GM12878 (cell line): ENCODE results near the gene DCLRE1B. TPM values are rescaled to one million over a fixed set of nuclear protein-coding genes. Genes with fewer than 3 reads are reported as not detected.

Source experiments
- CHD2 ChIP-seq: IDR thresholded peaks from 2 replicates; pipeline ENCODE4 v1.6.1; 2011; ENCODE audit warnings: low read depth, low read length, improper control_type of control experiment, borderline replicate concordance
- EP300 ChIP-seq, 2 experiments: fragments of 150-350 bp in 1 of 2; IDR thresholded peaks; 2 replicates each; pipeline ENCODE4 v1.6.1; 2011 to 2012; ENCODE audit warnings: low read depth in 2 of 2, low read length in 2 of 2, borderline replicate concordance in 1 of 2, improper control_type of control experiment in 1 of 2, inconsistent platforms in 1 of 2; ENCODE audit not compliant: control insufficient read depth in 1 of 2
- HDAC2 ChIP-seq: fragments of 200-600 bp; sonication (generic); IDR thresholded peaks from 2 replicates; pipeline ENCODE4 v1.6.1; 2017
- IKZF1 ChIP-seq: fragments of 450-650 bp; conservative IDR thresholded peaks from 2 replicates; pipeline ENCODE4 v1.6.1; 2017; ENCODE audit warnings: antibody characterized with exemption, mild to moderate bottlenecking
- MEF2A ChIP-seq: IDR thresholded peaks from 2 replicates; pipeline ENCODE4 v1.6.1; 2011; ENCODE audit warnings: low read depth, mild to moderate bottlenecking, low read length, moderate library complexity; ENCODE audit not compliant: insufficient read depth
- NFXL1 ChIP-seq: fragments of 450-650 bp; IDR thresholded peaks from 2 replicates; pipeline ENCODE4 v1.6.1; 2017; ENCODE audit warnings: antibody characterized with exemption, mild to moderate bottlenecking, borderline replicate concordance
- NR2C2 ChIP-seq: IDR thresholded peaks from 2 replicates; pipeline ENCODE4 v1.6.1; 2011; ENCODE audit warnings: borderline replicate concordance, low read depth; ENCODE audit not compliant: control insufficient read depth, insufficient read length
- NR2F1 ChIP-seq: fragments of 450-650 bp; conservative IDR thresholded peaks from 2 replicates; pipeline ENCODE4 v1.6.1; 2017; ENCODE audit warnings: mild to moderate bottlenecking
- PAX8 ChIP-seq: fragments of 450-650 bp; IDR thresholded peaks from 2 replicates; pipeline ENCODE4 v1.6.1; 2017; ENCODE audit warnings: mild to moderate bottlenecking, moderate library complexity
- PML ChIP-seq: IDR thresholded peaks from 2 replicates; pipeline ENCODE4 v1.6.1; 2012; ENCODE audit warnings: low read length, inconsistent platforms
- SRF ChIP-seq, 2 experiments: IDR thresholded peaks; 2 replicates each; pipeline ENCODE4 v1.6.1; 2011; ENCODE audit warnings: low read depth in 2 of 2, low read length in 2 of 2, mild to moderate bottlenecking in 1 of 2, moderate library complexity in 1 of 2
- STAT3 ChIP-seq: IDR thresholded peaks from 2 replicates; pipeline ENCODE4 v1.6.1; 2011; ENCODE audit warnings: low read depth, low read length, improper control_type of control experiment
- TCF12 ChIP-seq: IDR thresholded peaks from 2 replicates; pipeline ENCODE4 v1.6.1; 2011; ENCODE audit warnings: low read depth, mild to moderate bottlenecking, low read length
- YBX1 ChIP-seq: fragments of 450-650 bp; IDR thresholded peaks from 2 replicates; pipeline ENCODE4 v1.6.1; 2016; ENCODE audit warnings: antibody characterized with exemption
- ZNF384 ChIP-seq: IDR thresholded peaks from 2 replicates; pipeline ENCODE4 v1.6.1; 2012; ENCODE audit warnings: low read depth, mild to moderate bottlenecking, low read length, improper control_type of control experiment, borderline replicate concordance
- ZZZ3 ChIP-seq: IDR thresholded peaks from 2 replicates; pipeline ENCODE4 v1.6.1; 2011; ENCODE audit warnings: low read depth; ENCODE audit not compliant: control insufficient read depth, insufficient read length
- polyA plus RNA-seq, 11 experiments: library from polyadenylated mRNA; depleted of rRNA in 4 of 11; unstranded in 6 of 11; stranded (reverse) in 5 of 11; fragments of >200 nt; fragmentation: Nextera tagmentation in 4 of 11; fragmentation: Illumina TruSeq in 1 of 11; extraction: Ambion mirVana in 4 of 11; extraction: Trizol in 1 of 11; gene quantifications; 1 replicate in 1 of 11; 2 replicates in 10 of 11; pipeline versions ENCODE4 v1.2.1 to v1.2.3, GENCODE V29; 2011 to 2016; ENCODE audit warnings: inconsistent platforms in 2 of 11, missing spikeins in 2 of 11, low read depth in 1 of 11
- total RNA-seq, 4 experiments: library from RNA; depleted of rRNA in 3 of 4; stranded (reverse); fragments of >200 nt in 3 of 4; fragmentation: Illumina TruSeq in 1 of 4; extraction: Trizol in 1 of 4; gene quantifications; 2 replicates each; pipeline versions ENCODE4 v1.2.1 to v1.2.3, GENCODE V29; 2013 to 2021
- TF ChIP-seq, protein P1 (sequence below): IDR thresholded peaks from 2 replicates; pipeline ENCODE4 v1.6.1; 2011; ENCODE audit warnings: mild to moderate bottlenecking, low read depth, low read length, moderate library complexity; ENCODE audit not compliant: insufficient replicate concordance
- TF ChIP-seq, protein P2 (sequence below): IDR thresholded peaks from 2 replicates; pipeline ENCODE4 v1.6.1; 2011; ENCODE audit warnings: borderline replicate concordance, low read depth, mild to moderate bottlenecking, moderate library complexity, mixed read lengths, low read length; ENCODE audit not compliant: insufficient read depth; ENCODE audit errors: extremely low read length
- TF ChIP-seq, protein P3 (sequence below): fragments of 450-650 bp; IDR thresholded peaks from 2 replicates; pipeline ENCODE4 v1.6.1; 2017; ENCODE audit warnings: borderline replicate concordance
- TF ChIP-seq, protein P4 (sequence below): fragments of 450-650 bp; conservative IDR thresholded peaks from 2 replicates; pipeline ENCODE4 v1.6.1; 2017; ENCODE audit warnings: mild to moderate bottlenecking, moderate library complexity
- TF ChIP-seq, protein P5 (sequence below): fragments of 450-650 bp; IDR thresholded peaks from 2 replicates; pipeline ENCODE4 v1.6.1; 2017; ENCODE audit warnings: mild to moderate bottlenecking, low read depth, inconsistent platforms; ENCODE audit not compliant: poor library complexity, severe bottlenecking

Gene DCLRE1B
- total and polyA plus RNA-seq, 10 of the 15 experiments (the other 5 are each of a cell fraction or from before 2014, with no cell fraction given) = 5.4 to 18.3 (median 13.4) TPM

DNA sequence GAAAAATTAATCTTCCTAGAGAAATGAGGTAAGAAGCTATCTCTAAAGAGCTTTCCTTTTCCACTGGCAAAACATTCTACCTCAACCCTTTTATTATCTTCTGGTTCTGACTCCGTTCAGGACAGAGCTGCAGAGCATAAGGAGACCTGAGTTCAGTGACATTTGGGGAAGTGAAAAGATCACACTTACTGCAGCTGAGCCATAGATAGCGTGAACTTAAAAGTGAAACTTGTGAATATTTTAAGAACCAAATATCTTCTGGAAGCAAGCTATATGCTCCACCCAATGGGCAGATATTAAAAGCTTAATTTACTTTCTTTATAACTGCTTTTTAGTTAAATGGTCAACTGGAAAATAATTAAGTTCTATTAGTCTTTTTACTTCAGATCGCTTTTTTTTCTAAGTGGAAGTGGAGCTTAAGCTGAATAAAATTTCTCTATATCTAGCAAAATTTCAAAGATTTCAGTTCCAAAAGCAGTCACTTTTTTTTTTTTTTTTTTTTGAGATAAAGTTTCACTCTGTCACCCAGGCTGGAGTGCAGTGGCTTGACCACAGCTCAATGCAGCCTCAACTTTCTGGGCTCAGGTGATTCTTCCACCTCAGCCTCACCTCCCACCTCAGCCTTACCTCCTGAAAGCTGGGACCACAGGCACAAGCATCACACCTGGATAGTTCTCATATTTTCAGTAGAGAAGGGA, 45.5 kb upstream of the DCLRE1B start (continued):
- TF ChIP-seq STAT3 (no peak), YBX1 (no peak), MEF2A (peak; percentile 91), ZZZ3 (no peak), NR2F1 (0 out of 2 replicates have a peak, but pooled peaks have one; percentile 26), CHD2 (0 out of 2 replicates have a peak, but pooled peaks have one; percentile 29), ZNF384 (peak; percentile 86), NR2C2 (no peak), IKZF1 (peak; percentile 87), SRF (IDR thresholded peaks at IDR 0.05; ENCODE audit: low read depth in 2 of 2, low read length in 2 of 2) (0 out of 4 replicates have a peak, but pooled peaks of 1 of the 2 experiments have one; percentile 33), TCF12 (0 out of 2 replicates have a peak, but pooled peaks have one; percentile 50), HDAC2 (no peak), NFXL1 (no peak), EP300 (IDR thresholded peaks at IDR 0.05; ENCODE audit: borderline replicate concordance in 1 of 2, control insufficient read depth in 1 of 2, low read depth in 2 of 2, low read length in 2 of 2) (peak; percentile 30 to 91; a peak in 3 of 4 replicates), PAX8 (no peak), PML (peak; percentile 81)
- TF ChIP-seq, protein P1, sequence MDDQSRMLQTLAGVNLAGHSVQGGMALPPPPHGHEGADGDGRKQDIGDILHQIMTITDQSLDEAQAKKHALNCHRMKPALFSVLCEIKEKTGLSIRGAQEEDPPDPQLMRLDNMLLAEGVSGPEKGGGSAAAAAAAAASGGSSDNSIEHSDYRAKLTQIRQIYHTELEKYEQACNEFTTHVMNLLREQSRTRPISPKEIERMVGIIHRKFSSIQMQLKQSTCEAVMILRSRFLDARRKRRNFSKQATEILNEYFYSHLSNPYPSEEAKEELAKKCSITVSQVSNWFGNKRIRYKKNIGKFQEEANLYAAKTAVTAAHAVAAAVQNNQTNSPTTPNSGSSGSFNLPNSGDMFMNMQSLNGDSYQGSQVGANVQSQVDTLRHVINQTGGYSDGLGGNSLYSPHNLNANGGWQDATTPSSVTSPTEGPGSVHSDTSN = no peak
- TF ChIP-seq, protein P2, sequence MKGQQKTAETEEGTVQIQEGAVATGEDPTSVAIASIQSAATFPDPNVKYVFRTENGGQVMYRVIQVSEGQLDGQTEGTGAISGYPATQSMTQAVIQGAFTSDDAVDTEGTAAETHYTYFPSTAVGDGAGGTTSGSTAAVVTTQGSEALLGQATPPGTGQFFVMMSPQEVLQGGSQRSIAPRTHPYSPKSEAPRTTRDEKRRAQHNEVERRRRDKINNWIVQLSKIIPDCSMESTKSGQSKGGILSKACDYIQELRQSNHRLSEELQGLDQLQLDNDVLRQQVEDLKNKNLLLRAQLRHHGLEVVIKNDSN = no peak
- TF ChIP-seq, protein P3, sequence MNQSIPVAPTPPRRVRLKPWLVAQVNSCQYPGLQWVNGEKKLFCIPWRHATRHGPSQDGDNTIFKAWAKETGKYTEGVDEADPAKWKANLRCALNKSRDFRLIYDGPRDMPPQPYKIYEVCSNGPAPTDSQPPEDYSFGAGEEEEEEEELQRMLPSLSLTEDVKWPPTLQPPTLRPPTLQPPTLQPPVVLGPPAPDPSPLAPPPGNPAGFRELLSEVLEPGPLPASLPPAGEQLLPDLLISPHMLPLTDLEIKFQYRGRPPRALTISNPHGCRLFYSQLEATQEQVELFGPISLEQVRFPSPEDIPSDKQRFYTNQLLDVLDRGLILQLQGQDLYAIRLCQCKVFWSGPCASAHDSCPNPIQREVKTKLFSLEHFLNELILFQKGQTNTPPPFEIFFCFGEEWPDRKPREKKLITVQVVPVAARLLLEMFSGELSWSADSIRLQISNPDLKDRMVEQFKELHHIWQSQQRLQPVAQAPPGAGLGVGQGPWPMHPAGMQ = no peak
- TF ChIP-seq, protein P4, sequence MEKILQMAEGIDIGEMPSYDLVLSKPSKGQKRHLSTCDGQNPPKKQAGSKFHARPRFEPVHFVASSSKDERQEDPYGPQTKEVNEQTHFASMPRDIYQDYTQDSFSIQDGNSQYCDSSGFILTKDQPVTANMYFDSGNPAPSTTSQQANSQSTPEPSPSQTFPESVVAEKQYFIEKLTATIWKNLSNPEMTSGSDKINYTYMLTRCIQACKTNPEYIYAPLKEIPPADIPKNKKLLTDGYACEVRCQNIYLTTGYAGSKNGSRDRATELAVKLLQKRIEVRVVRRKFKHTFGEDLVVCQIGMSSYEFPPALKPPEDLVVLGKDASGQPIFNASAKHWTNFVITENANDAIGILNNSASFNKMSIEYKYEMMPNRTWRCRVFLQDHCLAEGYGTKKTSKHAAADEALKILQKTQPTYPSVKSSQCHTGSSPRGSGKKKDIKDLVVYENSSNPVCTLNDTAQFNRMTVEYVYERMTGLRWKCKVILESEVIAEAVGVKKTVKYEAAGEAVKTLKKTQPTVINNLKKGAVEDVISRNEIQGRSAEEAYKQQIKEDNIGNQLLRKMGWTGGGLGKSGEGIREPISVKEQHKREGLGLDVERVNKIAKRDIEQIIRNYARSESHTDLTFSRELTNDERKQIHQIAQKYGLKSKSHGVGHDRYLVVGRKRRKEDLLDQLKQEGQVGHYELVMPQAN = no peak
- TF ChIP-seq, protein P5, sequence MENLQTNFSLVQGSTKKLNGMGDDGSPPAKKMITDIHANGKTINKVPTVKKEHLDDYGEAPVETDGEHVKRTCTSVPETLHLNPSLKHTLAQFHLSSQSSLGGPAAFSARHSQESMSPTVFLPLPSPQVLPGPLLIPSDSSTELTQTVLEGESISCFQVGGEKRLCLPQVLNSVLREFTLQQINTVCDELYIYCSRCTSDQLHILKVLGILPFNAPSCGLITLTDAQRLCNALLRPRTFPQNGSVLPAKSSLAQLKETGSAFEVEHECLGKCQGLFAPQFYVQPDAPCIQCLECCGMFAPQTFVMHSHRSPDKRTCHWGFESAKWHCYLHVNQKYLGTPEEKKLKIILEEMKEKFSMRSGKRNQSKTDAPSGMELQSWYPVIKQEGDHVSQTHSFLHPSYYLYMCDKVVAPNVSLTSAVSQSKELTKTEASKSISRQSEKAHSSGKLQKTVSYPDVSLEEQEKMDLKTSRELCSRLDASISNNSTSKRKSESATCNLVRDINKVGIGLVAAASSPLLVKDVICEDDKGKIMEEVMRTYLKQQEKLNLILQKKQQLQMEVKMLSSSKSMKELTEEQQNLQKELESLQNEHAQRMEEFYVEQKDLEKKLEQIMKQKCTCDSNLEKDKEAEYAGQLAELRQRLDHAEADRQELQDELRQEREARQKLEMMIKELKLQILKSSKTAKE = peak; percentile 54
